ENCODE data around the gene NLN. TPM values are rescaled to one million over a fixed set of nuclear protein-coding genes. Genes with fewer than 3 reads are reported as not detected.

NLN gene
- total and polyA plus RNA-seq, 2 donors from 2014 or later: 6.2 to 25.0 TPM

- no peak for FAIRE-seq
- intact Hi-C loops (cut with DNase I): no loop called here
Observed at GRCh38 chr5:65858316-65858715, 136.3 kb downstream of the NLN start.

GRCh38 chr5:65861830-65862241 lies 139.8 kb downstream of the NLN start:
- no peak overlapping the region for H3K4me3 ChIP-seq (ENCODE audit: low read length in 3 of 3)
- no peak overlapping the region for H3K9ac ChIP-seq (ENCODE audit: low read length in 3 of 3)
- no peak overlapping the region for H3K27ac ChIP-seq (ENCODE audit: low read depth in 2 of 2, low read length in 2 of 2)
- H3K36me3 ChIP-seq (ENCODE audit: control insufficient read depth in 2 of 3, insufficient read depth in 3 of 3, low read length in 3 of 3): no peaks in the 10 kb centered on the region
- intact Hi-C loops (cut with DNase I): no loop called here
- TF ChIP-seq CTCF (IDR thresholded peaks at IDR 0.05; ENCODE audit: borderline replicate concordance, extremely low read depth, insufficient read depth): no peak
- H3K27me3 ChIP-seq (ENCODE audit: control insufficient read depth, insufficient read depth, low read length): no peaks in the 10 kb centered on the region
- H3K4me1 ChIP-seq (ENCODE audit: control insufficient read depth in 2 of 3, insufficient read depth in 2 of 3, low read depth in 1 of 3, low read length in 3 of 3): peaks cover 0 to 3% (median 0%) of the 10 kb centered on the region in 3 donors
- no peaks in the 10 kb centered on the region for H3K9me3 ChIP-seq (ENCODE audit: control insufficient read depth in 2 of 3, insufficient read depth in 1 of 3, low read length in 3 of 3)
- DNase-seq (no peak), FAIRE-seq (no peak)

More at GRCh38 chr5:65858316-65858715, 136.3 kb downstream of the NLN start:
- Histone ChIP-seq H3K9me3 (ENCODE audit: control insufficient read depth in 2 of 3, insufficient read depth in 1 of 3, low read length in 3 of 3) (no peaks in the 10 kb centered on the region), H3K9ac (ENCODE audit: low read length in 3 of 3) (no peak overlapping the region), H3K27me3 (ENCODE audit: control insufficient read depth, insufficient read depth, low read length) (no peaks in the 10 kb centered on the region), H3K27ac (ENCODE audit: low read depth in 2 of 2, low read length in 2 of 2) (no peak overlapping the region), H3K4me3 (ENCODE audit: low read length in 3 of 3) (no peak overlapping the region), H3K4me1 (ENCODE audit: control insufficient read depth in 2 of 3, insufficient read depth in 2 of 3, low read depth in 1 of 3, low read length in 3 of 3) (peaks cover 0 to 3% (median 0%) of the 10 kb centered on the region in 3 donors), H3K36me3 (ENCODE audit: control insufficient read depth in 2 of 3, insufficient read depth in 3 of 3, low read length in 3 of 3) (no peaks in the 10 kb centered on the region)
- no peak for TF ChIP-seq CTCF (IDR thresholded peaks at IDR 0.05; ENCODE audit: borderline replicate concordance, extremely low read depth, insufficient read depth)
- DNase-seq: no peak

- no peak for DNase-seq
- Histone ChIP-seq H3K36me3 (ENCODE audit: control insufficient read depth in 2 of 3, insufficient read depth in 3 of 3, low read length in 3 of 3) (no peaks in the 10 kb centered on the region), H3K27me3 (ENCODE audit: control insufficient read depth, insufficient read depth, low read length) (no peaks in the 10 kb centered on the region), H3K4me1 (ENCODE audit: control insufficient read depth in 2 of 3, insufficient read depth in 2 of 3, low read depth in 1 of 3, low read length in 3 of 3) (peaks cover 0 to 3% (median 0%) of the 10 kb centered on the region in 3 donors), H3K27ac (ENCODE audit: low read depth in 2 of 2, low read length in 2 of 2) (no peak overlapping the region), H3K9ac (ENCODE audit: low read length in 3 of 3) (no peak overlapping the region), H3K9me3 (ENCODE audit: control insufficient read depth in 2 of 3, insufficient read depth in 1 of 3, low read length in 3 of 3) (no peaks in the 10 kb centered on the region), H3K4me3 (ENCODE audit: low read length in 3 of 3) (no peak overlapping the region)
- intact Hi-C loops (cut with DNase I): no loop called here
- TF ChIP-seq CTCF (IDR thresholded peaks at IDR 0.05; ENCODE audit: borderline replicate concordance, extremely low read depth, insufficient read depth): no peak
- no peak for FAIRE-seq
Observed at GRCh38 chr5:65862384-65862783, 140.4 kb downstream of the NLN start.

GRCh38 chr5:65863747-65864146 lies 141.7 kb downstream of the NLN start:
- Histone ChIP-seq H3K27ac (ENCODE audit: low read depth in 2 of 2, low read length in 2 of 2) (no peak overlapping the region), H3K4me1 (ENCODE audit: control insufficient read depth in 2 of 3, insufficient read depth in 2 of 3, low read depth in 1 of 3, low read length in 3 of 3) (peaks cover 0 to 3% (median 0%) of the 10 kb centered on the region in 3 donors), H3K9ac (ENCODE audit: low read length in 3 of 3) (no peak overlapping the region), H3K36me3 (ENCODE audit: control insufficient read depth in 2 of 3, insufficient read depth in 3 of 3, low read length in 3 of 3) (no peaks in the 10 kb centered on the region), H3K27me3 (ENCODE audit: control insufficient read depth, insufficient read depth, low read length) (no peaks in the 10 kb centered on the region), H3K9me3 (ENCODE audit: control insufficient read depth in 2 of 3, insufficient read depth in 1 of 3, low read length in 3 of 3) (no peaks in the 10 kb centered on the region), H3K4me3 (ENCODE audit: low read length in 3 of 3) (no peak overlapping the region)
- FAIRE-seq: no peak
- DNase-seq: no peak
- intact Hi-C loops (cut with DNase I): no loop called here
- no peak for TF ChIP-seq CTCF (IDR thresholded peaks at IDR 0.05; ENCODE audit: borderline replicate concordance, extremely low read depth, insufficient read depth)

Data from kidney (tissue), 14 donors.